Endothelial cell of umbilical vein (primary cell): ENCODE data around the gene PSMC1. TPM values are rescaled to one million over a fixed set of nuclear protein-coding genes. Genes with fewer than 3 reads are reported as not detected.

Experiments used
- BruUV-seq: library from RNA; stranded (reverse); fragments of 400-500 nt; replicated peaks from 2 replicates; lab custom pipeline; 2021; lab: Mats Ljungman, UMichigan
- CTCF ChIA-PET: fragments of 300-600, 350-600 bp; sonication (Branson Sonifier 250); formaldehyde crosslinking; loops from one replicate; lab custom pipeline; 2021; ENCODE audit warnings: antibody characterized with exemption, inconsistent platforms; lab: Charles Lee
- POLR2A ChIA-PET: fragments of 300-600, 350-600 bp; sonication (Branson Sonifier 250); formaldehyde crosslinking; loops from one replicate; lab custom pipeline; 2021; ENCODE audit warnings: antibody characterized with exemption, inconsistent platforms; lab: Charles Lee
- DNase-seq: peaks from one replicate; pipeline ENCODE4 v3.0.0-alpha.2; 2011; ENCODE audit warnings: low read depth, low spot score
- FAIRE-seq: peaks from 2 replicates; lab custom pipeline; 2011; peaks lifted over from hg19 to GRCh38; lab: Jason Lieb, UNC
- H2AFZ ChIP-seq: 2 replicates; pipeline ENCODE4 v1.6.0; 2012; ENCODE audit warnings: low read depth, low read length, control low read depth, inconsistent platforms
- H3K27ac ChIP-seq: 2 replicates; pipeline ENCODE4 v1.5.1; 2011; ENCODE audit warnings: low read depth, mild to moderate bottlenecking, control low read depth, low read length, moderate library complexity; ENCODE audit not compliant: insufficient read depth
- H3K27me3 ChIP-seq, 2 experiments: 2 replicates each; pipeline versions ENCODE4 v1.6.0 to v1.6.1; 2011; ENCODE audit warnings: low read length in 2 of 2, mixed read lengths in 1 of 2; ENCODE audit not compliant: control insufficient read depth in 2 of 2, insufficient read depth in 2 of 2
- H3K36me3 ChIP-seq, 2 experiments: 2 replicates in 1 of 2; 3 replicates in 1 of 2; pipeline ENCODE4 v1.5.1; 2011; ENCODE audit warnings: low read length in 2 of 2, mild to moderate bottlenecking in 1 of 2, moderate library complexity in 1 of 2; ENCODE audit not compliant: control insufficient read depth in 2 of 2, insufficient read depth in 2 of 2; ENCODE audit errors: extremely low read depth in 1 of 2
- H3K4me1 ChIP-seq: 3 replicates; pipeline ENCODE4 v1.5.1; 2011; ENCODE audit warnings: mild to moderate bottlenecking, low read length; ENCODE audit not compliant: control insufficient read depth, insufficient read depth; ENCODE audit errors: extremely low read depth
- H3K4me2 ChIP-seq: 2 replicates; pipeline ENCODE4 v1.6.1; 2011; ENCODE audit warnings: low read length, control low read depth, mixed read lengths; ENCODE audit not compliant: insufficient read depth
- H3K4me3 ChIP-seq, 3 experiments: fragments of 200-600 bp in 1 of 3; sonication (generic), shearing (Covaris generic) in 1 of 3; replicated peaks in 1 of 3; 2 replicates each; pipeline ENCODE4 v1.5.1; 2011 to 2016; ENCODE audit warnings: control low read depth in 3 of 3, low read length in 3 of 3, mild to moderate bottlenecking in 2 of 3, inconsistent platforms in 1 of 3, low read depth in 1 of 3, moderate library complexity in 1 of 3; ENCODE audit not compliant: insufficient read depth in 1 of 3
- H3K79me2 ChIP-seq: 2 replicates; pipeline ENCODE4 v1.6.0; 2012; ENCODE audit warnings: low read length, inconsistent platforms; ENCODE audit not compliant: control insufficient read depth, insufficient read depth
- H3K9ac ChIP-seq: replicated peaks from 2 replicates; pipeline ENCODE3; 2011; ENCODE audit warnings: low read length, control low read depth; ENCODE audit not compliant: insufficient read depth; ENCODE audit errors: extremely low read depth
- H3K9me1 ChIP-seq: replicated peaks from 3 replicates; pipeline ENCODE4 v1.6.0; 2011; ENCODE audit warnings: mild to moderate bottlenecking, low read length; ENCODE audit not compliant: control insufficient read depth, insufficient read depth; ENCODE audit errors: extremely low read depth
- H3K9me3 ChIP-seq: replicated peaks from 2 replicates; pipeline ENCODE4 v1.5.1; 2012; ENCODE audit warnings: low read length, inconsistent platforms; ENCODE audit not compliant: control insufficient read depth, insufficient read depth
- H4K20me1 ChIP-seq: replicated peaks from 2 replicates; pipeline ENCODE3; 2011; ENCODE audit warnings: mild to moderate bottlenecking, low read length; ENCODE audit not compliant: control insufficient read depth, insufficient read depth; ENCODE audit errors: extremely low read depth
- EZH2 ChIP-seq: IDR thresholded peaks from 2 replicates; pipeline ENCODE4 v1.6.1; 2012; ENCODE audit warnings: borderline replicate concordance, low read depth, mild to moderate bottlenecking, moderate library complexity, low read length, inconsistent platforms; ENCODE audit not compliant: severe bottlenecking
- FOS ChIP-seq: IDR thresholded peaks from 2 replicates; pipeline ENCODE4 v1.6.1; 2011; ENCODE audit warnings: mild to moderate bottlenecking, low read length, moderate library complexity, borderline replicate concordance; ENCODE audit not compliant: insufficient read depth
- GATA2 ChIP-seq: IDR thresholded peaks from 2 replicates; pipeline ENCODE4 v1.7.0; 2011; ENCODE audit warnings: low read depth, mild to moderate bottlenecking, moderate library complexity, mixed read lengths, low read length; ENCODE audit not compliant: insufficient read length, insufficient read depth
- JUN ChIP-seq: IDR thresholded peaks from 2 replicates; pipeline ENCODE4 v1.6.1; 2011; ENCODE audit warnings: borderline replicate concordance, low read depth; ENCODE audit not compliant: insufficient read length, insufficient read depth
- MYC ChIP-seq: IDR thresholded peaks from one replicate; pipeline ENCODE4 v1.6.1; 2011; ENCODE audit warnings: mild to moderate bottlenecking, low read depth, low read length
- POLR2A ChIP-seq: IDR thresholded peaks from 2 replicates; pipeline ENCODE4 v1.6.1; 2012; ENCODE audit warnings: low read depth, mild to moderate bottlenecking, control low read depth, low read length
- POLR2AphosphoS5 ChIP-seq: IDR thresholded peaks from 2 replicates; pipeline ENCODE4 v1.6.1; 2012; ENCODE audit warnings: low read depth, mild to moderate bottlenecking, control low read depth, low read length, moderate library complexity; ENCODE audit not compliant: insufficient read depth
- dilution Hi-C: fragments of 300-500 bp; cut with MboI; formaldehyde crosslinking; loops from one replicate; pipeline ENCODE4 v1.15.0; 2019; ENCODE audit warnings: low sequenced_read_pairs; ENCODE audit not compliant: extremely low pct_ligation_motif_present
- intact Hi-C: fragments of 100-400 bp; cut with micrococcal nuclease; formaldehyde crosslinking; loops from one replicate; pipeline ENCODE4 v1.10.0; 2022
- polyA plus RNA-seq, 4 experiments: library from polyadenylated mRNA; depleted of rRNA in 3 of 4; stranded (reverse) in 3 of 4; unstranded in 1 of 4; fragments of >200 nt; gene quantifications; 2 replicates each; pipeline versions ENCODE4 v1.2.1 to v1.2.3, GENCODE V29; 2011 to 2012; ENCODE audit warnings: missing spikeins in 1 of 4
- total RNA-seq: library from RNA; stranded (reverse); gene quantifications from 2 replicates; pipeline ENCODE4 v1.2.3, GENCODE V29; 2021
- TF ChIP-seq, protein P1 (sequence below): IDR thresholded peaks from 2 replicates; pipeline ENCODE4 v1.6.1; 2011; ENCODE audit not compliant: insufficient read depth, insufficient read length
- TF ChIP-seq, protein P2 (sequence below), 2 donors: IDR thresholded peaks; 1 replicate in 1 of 2; 2 replicates in 1 of 2; pipeline ENCODE4 v1.5.1; 2011; ENCODE audit warnings: low read length in 2 of 2, mild to moderate bottlenecking in 2 of 2, moderate library complexity in 2 of 2, control low read depth in 1 of 2, inconsistent platforms in 1 of 2, low read depth in 1 of 2; ENCODE audit not compliant: insufficient read depth in 1 of 2; ENCODE audit errors: extremely low read depth in 1 of 2

PSMC1 gene
- total and polyA plus RNA-seq, 2 donors (not counting 3 experiments of a cell fraction or from before 2014, with no cell fraction given), result 77.4 to 129 TPM

DNA sequence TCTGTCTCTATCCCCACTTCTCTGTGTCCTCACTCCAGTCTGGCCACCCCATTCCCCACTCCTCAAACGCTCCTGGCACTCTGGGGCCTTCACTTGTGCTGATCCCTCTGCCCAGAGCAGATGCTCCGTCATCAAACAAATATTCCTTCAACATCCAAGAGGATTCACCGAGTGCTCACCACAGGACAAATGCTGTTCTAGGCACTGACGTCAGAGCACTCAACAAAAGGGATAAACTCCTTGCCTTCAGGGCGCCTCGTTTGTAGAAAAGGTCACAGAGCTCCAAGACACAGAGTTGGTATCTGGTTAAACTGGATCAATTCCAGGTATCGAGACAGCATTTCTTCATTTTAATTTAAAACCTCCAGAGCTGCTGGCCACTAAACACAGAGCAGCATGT lies 35.3 kb downstream of the PSMC1 start:
- Histone ChIP-seq H3K4me3 (no peak overlapping the region), H3K9ac (no peak overlapping the region), H4K20me1 (no peaks in the 10 kb centered on the region), H3K36me3 (peaks cover 13 to 19% of the 10 kb centered on the region in 2 experiments), H3K4me2 (no peak overlapping the region), H3K79me2 (no peaks in the 10 kb centered on the region), H3K27me3 (no peaks in the 10 kb centered on the region), H3K9me3 (no peaks in the 10 kb centered on the region), H2AFZ (no peak overlapping the region), H3K27ac (no peak overlapping the region), H3K9me1 (no peaks in the 10 kb centered on the region), H3K4me1 (peaks cover 5% of the 10 kb centered on the region)
- no peak for TF ChIP-seq MYC
- TF ChIP-seq GATA2, result no peak
- TF ChIP-seq, protein P1, sequence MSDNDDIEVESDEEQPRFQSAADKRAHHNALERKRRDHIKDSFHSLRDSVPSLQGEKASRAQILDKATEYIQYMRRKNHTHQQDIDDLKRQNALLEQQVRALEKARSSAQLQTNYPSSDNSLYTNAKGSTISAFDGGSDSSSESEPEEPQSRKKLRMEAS, result no peak
- TF ChIP-seq JUN, result no peak
- no peak for TF ChIP-seq FOS
- no peak for TF ChIP-seq POLR2A
- no peak for TF ChIP-seq POLR2AphosphoS5
- TF ChIP-seq, protein P2, sequence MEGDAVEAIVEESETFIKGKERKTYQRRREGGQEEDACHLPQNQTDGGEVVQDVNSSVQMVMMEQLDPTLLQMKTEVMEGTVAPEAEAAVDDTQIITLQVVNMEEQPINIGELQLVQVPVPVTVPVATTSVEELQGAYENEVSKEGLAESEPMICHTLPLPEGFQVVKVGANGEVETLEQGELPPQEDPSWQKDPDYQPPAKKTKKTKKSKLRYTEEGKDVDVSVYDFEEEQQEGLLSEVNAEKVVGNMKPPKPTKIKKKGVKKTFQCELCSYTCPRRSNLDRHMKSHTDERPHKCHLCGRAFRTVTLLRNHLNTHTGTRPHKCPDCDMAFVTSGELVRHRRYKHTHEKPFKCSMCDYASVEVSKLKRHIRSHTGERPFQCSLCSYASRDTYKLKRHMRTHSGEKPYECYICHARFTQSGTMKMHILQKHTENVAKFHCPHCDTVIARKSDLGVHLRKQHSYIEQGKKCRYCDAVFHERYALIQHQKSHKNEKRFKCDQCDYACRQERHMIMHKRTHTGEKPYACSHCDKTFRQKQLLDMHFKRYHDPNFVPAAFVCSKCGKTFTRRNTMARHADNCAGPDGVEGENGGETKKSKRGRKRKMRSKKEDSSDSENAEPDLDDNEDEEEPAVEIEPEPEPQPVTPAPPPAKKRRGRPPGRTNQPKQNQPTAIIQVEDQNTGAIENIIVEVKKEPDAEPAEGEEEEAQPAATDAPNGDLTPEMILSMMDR (IDR thresholded peaks at IDR 0.05; ENCODE audit: extremely low read depth in 1 of 2, insufficient read depth in 1 of 2, low read depth in 1 of 2, low read length in 2 of 2), result no peak
- TF ChIP-seq EZH2, result no peak
- dilution Hi-C loops, result no loop called here
- ChIA-PET POLR2A (no interaction called here), CTCF (interaction anchor here (3.4 kb wide), 1 partner anchor 9 kb away, joined by 24 read pairs; no protein-coding TSS in a partner anchor)
- no TSS peak for BruUV-seq
- no peak for FAIRE-seq
- intact Hi-C loops, result no loop called here
- DNase-seq, result no peak
